ENCODE measurements around the gene MAP3K2.

DNA sequence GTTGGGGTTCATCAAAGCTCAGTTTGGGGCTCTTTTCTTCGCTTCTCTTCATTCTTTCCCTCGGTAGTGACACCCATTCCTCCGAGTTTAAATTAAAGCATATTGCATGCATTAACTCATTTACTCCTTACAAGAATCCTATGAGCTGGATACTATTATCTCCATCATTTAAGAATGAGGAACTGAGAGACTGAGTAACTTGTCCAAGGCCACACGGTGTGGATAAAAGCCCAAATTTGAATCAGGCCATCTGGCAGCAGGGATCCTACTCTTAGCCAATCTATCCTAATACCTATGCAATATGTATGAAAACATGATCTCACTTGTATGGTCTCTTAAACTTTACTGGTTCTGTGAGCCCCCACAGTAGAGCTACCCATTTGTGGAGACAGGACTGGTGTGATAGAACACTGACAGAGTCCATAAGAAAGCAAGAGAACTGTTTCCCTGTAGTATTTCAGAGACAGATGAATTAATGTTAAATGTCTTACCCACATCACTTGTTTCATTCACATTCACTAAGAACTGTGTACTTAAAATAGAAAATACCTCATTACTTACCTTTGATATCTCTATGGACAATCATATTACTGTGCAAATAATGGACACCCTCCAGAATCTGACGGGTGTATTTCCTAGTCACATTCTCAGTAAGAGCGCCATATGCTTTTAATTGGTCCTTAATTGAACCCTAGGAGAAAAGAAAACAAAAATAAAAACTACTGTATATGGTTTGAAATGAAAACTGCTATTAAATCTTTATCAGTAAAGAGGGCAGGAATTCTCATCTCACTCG lies 73.4 kb downstream of the MAP3K2 start:
- TF ChIP-seq POLR2A (IDR thresholded peaks at IDR 0.05) (no peak), CTCF (IDR thresholded peaks at IDR 0.05) (no peak), EP300 (IDR thresholded peaks at IDR 0.05; ENCODE audit: low read depth) (no peak), POLR2AphosphoS5 (IDR thresholded peaks at IDR 0.05) (no peak)

Measured in transverse colon (tissue), 4 donors.